Temporal lobe (tissue), 2 donors: Measurements from ENCODE around the gene KCNE5. TPM values are rescaled to one million over a fixed set of nuclear protein-coding genes. Genes with fewer than 3 reads are reported as not detected.

Source experiments
- small RNA-seq: library from RNA; depleted of rRNA; stranded (forward); fragments of <200 nt; gene quantifications from one replicate; pipeline ENCODE3, GENCODE V24; 2014; ENCODE audit warnings: low replicate concordance
- total RNA-seq: library from RNA; depleted of rRNA; stranded (reverse); fragments of >200 nt; gene quantifications from one replicate; pipeline ENCODE4 v1.2.3, GENCODE V29; 2014

The KCNE5 gene
- total RNA-seq, 1 donor from 2014 or later: 1.5 TPM

Small RNA genes within 50 kb of the gene (small RNA-seq; reads per million reads assigned to genes)
- not detected for gene AL118496.2

Other genes with a start within 250 kb of the KCNE5 start
- under 0.01 TPM for gene GUCY2F, start 143.1 kb downstream of the KCNE5 start, total RNA-seq
- gene NXT2, start 88.3 kb downstream of the KCNE5 start, total RNA-seq: 5.9 TPM
- gene ACSL4, start 108.1 kb upstream of the KCNE5 start, total RNA-seq: 176 TPM